Measurements from ENCODE around the gene HOXC9. TPM values are rescaled to one million over a fixed set of nuclear protein-coding genes. Genes with fewer than 3 reads are reported as not detected.
A peak's percentile ranks its signal among the peaks of the same experiment; 100 is the strongest.

The HOXC9 gene
- total and polyA plus RNA-seq, 5 experiments from 2014 or later = not detected

DNA sequence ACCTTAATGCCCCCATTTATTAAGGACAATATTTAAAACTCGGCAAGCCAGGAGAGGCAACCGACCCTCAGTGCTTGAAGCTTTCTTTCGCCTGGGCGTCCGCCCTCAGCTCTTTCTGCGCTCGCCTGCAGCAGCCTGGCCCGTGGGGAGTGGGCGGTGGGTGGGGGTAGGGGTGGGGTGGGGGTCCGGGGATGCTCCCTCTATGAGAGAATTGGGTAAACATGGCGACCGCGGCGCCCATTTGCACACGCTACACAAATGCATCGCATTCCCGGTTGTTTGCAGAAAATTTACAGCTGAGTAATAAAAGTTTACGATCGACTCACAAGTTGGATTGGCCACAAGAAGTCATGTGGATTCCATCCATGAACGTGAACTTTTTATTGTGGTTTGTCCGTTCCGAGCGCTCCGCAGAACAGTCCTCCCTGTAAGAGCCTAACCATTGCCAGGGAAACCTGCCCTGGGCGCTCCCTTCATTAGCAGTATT lies 16.6 kb downstream of the HOXC9 start:
- Mint-ChIP-seq H3K27ac (no peak overlapping the region), H3K27me3 (peaks cover 37 to 84% (median 65%) of the 10 kb centered on the region in 5 donors), H3K36me3 (peaks cover 0 to 4% (median 0%) of the 10 kb centered on the region in 3 donors), H3K4me3 (peak overlapping the region in 1 of 10 donors; percentile 68), H3K9me3 (peaks cover 0 to 2% (median 0%) of the 10 kb centered on the region in 9 donors), H3K4me1 (peaks cover 15 to 43% (median 25%) of the 10 kb centered on the region in 4 donors)
- POLR2A ChIA-PET = interaction anchor here (0.7 to 1.4 kb wide), 2 partner anchors 8 to 175 kb away, joined by 3 to 4 read pairs; partner anchors contain the start of gene HOXC8
- ATAC-seq (no peak), DNase-seq (peak in 1 of 10 donors; percentile 52)

DNA sequence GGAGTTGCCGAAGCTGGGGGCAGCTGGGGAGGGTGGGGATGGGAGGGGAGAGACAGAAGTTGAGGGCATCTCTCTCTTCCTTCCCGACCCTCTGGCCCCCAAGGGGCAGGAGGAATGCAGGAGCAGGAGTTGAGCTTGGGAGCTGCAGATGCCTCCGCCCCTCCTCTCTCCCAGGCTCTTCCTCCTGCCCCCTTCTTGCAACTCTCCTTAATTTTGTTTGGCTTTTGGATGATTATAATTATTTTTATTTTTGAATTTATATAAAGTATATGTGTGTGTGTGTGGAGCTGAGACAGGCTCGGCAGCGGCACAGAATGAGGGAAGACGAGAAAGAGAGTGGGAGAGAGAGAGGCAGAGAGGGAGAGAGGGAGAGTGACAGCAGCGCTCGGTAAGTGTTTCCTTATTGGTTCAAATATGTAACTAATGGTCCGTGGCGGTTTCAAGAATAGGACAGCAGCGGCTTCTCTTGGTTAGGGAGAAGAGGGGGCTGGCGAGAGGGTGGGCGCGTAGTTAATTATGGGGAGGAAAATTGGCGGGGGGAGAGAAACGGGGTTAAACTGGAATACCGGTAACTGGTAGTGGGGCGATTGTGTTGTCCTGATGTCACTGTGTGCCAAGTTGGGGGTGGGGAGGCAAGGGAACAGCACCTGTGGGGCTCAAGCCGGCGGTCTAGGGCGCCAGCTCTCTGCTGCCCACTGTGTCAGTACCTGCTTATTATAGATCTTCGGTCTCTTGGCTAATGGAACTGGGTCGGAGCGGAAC lies 17.2 kb downstream of the HOXC9 start:
- ATAC-seq (peak; percentile 24 to 39), DNase-seq (peak in 1 of 10 donors; percentile 22)
- POLR2A ChIA-PET = interaction anchor here (0.7 to 1.4 kb wide), 3 partner anchors 8 to 14 kb away, joined by 3 to 4 read pairs (median 3); partner anchors contain the start of genes HOXC6 and HOXC8
- peaks cover 34 to 84% (median 70%) of the 10 kb centered on the region in 5 donors for H3K27me3 Mint-ChIP-seq
- H3K4me3 Mint-ChIP-seq = peak overlapping the region; percentile 68 to 92 (median 84)
- peak overlapping the region in 6 of 10 donors; percentile 25 to 73 (median 40) for H3K27ac Mint-ChIP-seq
- peaks cover 0 to 2% (median 0%) of the 10 kb centered on the region in 9 donors for H3K9me3 Mint-ChIP-seq
- peaks cover 13 to 39% (median 23%) of the 10 kb centered on the region in 4 donors for H3K4me1 Mint-ChIP-seq
- peaks cover 0 to 4% (median 0%) of the 10 kb centered on the region in 3 donors for H3K36me3 Mint-ChIP-seq

DNA sequence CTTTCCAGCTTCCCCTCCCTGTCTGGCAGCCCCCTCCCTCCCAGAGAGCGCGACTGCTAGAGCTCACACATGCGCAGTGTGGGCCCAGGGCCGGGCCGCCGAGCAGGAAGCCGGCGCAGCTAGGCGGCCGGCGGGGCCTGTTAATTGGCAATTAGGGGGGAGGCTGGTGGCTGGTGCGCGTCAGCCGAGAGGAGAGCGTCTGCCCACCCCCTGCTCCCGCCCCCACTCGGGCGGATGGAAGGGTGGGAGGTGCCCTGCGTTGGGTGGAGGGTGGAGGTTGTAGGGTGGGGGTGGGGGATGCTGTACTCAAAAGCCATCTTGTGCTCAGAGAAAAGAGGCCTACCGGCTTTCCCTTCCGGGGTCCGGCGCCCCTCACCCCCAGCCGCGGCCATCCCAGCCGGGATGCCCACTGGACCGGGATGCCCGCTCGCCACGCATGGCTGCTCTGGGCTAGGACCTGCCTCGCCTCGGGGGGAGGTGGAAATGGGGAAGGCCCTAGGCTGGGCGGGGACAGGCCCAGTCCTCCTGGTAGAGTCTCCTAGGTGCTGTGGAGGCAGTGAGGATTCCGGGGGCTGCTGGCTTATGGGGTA lies 18.0 kb downstream of the HOXC9 start:
- POLR2A ChIA-PET = interaction anchor here (0.5 to 1.4 kb wide), 4 partner anchors 9 to 14 kb away, joined by 3 to 4 read pairs (median 3); partner anchors contain the start of genes HOXC6 and HOXC8
- H3K27ac Mint-ChIP-seq = peak overlapping the region in 6 of 10 donors; percentile 28 to 59 (median 39)
- peaks cover 0 to 4% (median 0%) of the 10 kb centered on the region in 3 donors for H3K36me3 Mint-ChIP-seq
- H3K4me1 Mint-ChIP-seq = peaks cover 13 to 39% (median 23%) of the 10 kb centered on the region in 4 donors
- peaks cover 31 to 84% (median 70%) of the 10 kb centered on the region in 5 donors for H3K27me3 Mint-ChIP-seq
- DNase-seq (peak; percentile 55 to 86 (median 70)), ATAC-seq (peak; percentile 82 to 86)
- H3K9me3 Mint-ChIP-seq = peaks cover 0 to 2% (median 0%) of the 10 kb centered on the region in 9 donors
- peak overlapping the region; percentile 68 to 92 (median 84) for H3K4me3 Mint-ChIP-seq

DNA sequence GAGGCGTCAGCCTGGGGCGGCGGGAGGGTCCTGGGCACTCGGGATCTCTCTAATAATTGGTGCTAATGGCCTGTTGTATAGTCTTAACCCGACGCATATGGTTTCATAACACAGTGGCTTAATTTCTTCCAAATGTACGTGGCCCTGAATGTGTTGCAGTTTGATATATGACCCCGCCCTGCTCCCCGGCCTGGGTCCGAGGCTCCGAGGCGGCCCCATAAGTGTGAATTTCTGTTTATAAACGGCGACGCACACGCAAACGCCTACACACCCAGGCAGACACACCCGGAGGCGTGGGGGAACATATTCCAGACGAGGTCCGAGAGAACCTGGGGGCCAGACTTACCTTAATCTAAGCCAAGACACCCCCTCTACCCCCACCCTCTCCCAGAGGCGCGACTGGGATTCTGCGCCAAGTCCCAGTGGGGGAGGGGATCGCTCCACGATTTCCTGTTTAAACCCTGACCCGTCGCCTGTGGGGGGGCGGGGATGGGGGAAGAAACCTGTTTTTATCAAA lies 18.6 kb downstream of the HOXC9 start:
- Mint-ChIP-seq H3K4me1 (peaks cover 12 to 39% (median 23%) of the 10 kb centered on the region in 4 donors), H3K4me3 (peak overlapping the region; percentile 28 to 92 (median 60)), H3K9me3 (peaks cover 0 to 2% (median 0%) of the 10 kb centered on the region in 9 donors), H3K27me3 (peaks cover 27 to 84% (median 69%) of the 10 kb centered on the region in 5 donors), H3K36me3 (no peaks in the 10 kb centered on the region), H3K27ac (peak overlapping the region in 2 of 10 donors; percentile 18 to 40)
- no peak for ATAC-seq
- POLR2A ChIA-PET = no interaction called here
- DNase-seq = peak in 1 of 10 donors; percentile 52

DNA sequence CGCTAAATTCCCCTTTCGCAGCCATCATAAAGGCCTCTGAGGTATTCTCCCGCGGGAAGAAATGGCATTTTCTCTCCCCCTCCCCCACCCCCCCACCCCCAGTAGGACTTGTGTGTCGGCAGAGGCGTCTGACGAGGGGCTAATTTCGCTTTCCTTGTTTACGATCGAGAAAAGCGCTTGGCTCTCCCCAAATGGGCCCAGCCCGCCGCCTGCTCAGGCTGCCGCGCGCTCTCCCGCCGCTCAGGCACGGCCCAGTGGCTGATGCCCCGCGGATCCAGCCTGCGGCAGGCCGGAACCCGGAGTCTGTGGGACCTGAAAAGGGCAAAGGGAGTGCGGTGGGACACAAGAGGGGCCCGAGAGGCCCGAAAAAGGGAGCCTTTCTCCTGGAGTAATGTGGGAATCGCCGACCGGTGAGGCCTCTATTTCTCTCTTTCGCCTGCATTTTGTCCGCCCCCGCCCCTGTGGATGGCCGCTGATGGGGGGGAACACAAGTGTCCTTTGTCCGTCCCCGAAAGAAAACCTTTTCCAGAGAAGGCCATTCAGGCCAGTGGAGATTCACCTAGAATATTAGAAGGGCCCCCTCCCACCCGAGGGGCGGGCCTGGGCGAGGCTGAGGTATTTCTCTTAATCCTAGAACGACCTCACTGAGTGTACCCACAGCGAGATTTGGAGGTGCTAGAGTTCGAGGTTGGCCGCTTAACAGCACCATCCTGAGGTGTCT lies 19.3 kb downstream of the HOXC9 start:
- H3K27me3 Mint-ChIP-seq = peaks cover 26 to 84% (median 69%) of the 10 kb centered on the region in 5 donors
- ATAC-seq (no peak), DNase-seq (peak in 1 of 10 donors; percentile 43)
- POLR2A ChIA-PET = interaction anchor here (0.6 kb wide), 1 partner anchor 10 kb away, joined by 7 read pairs; the partner anchor contains the start of gene HOXC8
- peak overlapping the region in 5 of 10 donors; percentile 36 to 64 (median 52) for H3K4me3 Mint-ChIP-seq
- peaks cover 12 to 35% (median 22%) of the 10 kb centered on the region in 4 donors for H3K4me1 Mint-ChIP-seq
- H3K27ac Mint-ChIP-seq = no peak overlapping the region
- H3K36me3 Mint-ChIP-seq = no peaks in the 10 kb centered on the region
- H3K9me3 Mint-ChIP-seq = peaks cover 0 to 2% (median 0%) of the 10 kb centered on the region in 9 donors

DNA sequence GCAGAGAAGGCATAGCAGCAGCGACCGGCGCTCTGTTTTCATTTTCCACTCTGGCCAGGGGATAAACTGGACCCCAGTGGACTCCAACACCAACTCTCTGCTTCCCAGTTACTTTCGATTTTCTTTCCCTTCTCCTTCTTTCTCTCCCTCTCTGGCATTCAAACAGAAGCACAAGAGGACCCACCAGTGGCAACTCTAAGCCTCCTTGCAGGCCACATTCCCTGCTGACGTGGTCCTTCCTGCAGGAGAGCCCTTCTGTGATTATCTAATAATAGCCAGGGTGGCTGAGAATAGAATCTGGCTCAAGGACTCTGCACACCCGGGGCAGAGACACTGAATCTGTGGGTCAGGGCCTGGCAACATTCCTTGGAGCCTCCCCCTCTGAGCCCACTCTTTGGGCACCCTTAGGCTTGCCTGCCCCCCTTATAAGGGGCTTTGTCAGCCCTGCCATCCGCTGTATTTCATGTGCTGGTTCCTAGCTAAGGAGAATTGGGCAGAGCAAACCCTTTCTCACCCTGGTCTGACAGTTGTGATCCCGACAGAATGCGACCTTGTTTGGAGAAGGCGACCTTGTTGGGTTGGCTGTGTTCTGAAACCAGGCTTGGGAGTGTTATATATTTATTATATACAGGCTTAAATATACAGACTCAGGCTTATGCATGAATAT lies 20.1 kb downstream of the HOXC9 start:
- Mint-ChIP-seq H3K36me3 (no peaks in the 10 kb centered on the region), H3K27me3 (peaks cover 22 to 83% (median 67%) of the 10 kb centered on the region in 5 donors), H3K4me3 (peak overlapping the region in 6 of 10 donors; percentile 23 to 67 (median 58)), H3K27ac (peak overlapping the region in 1 of 10 donors; percentile 68), H3K9me3 (peaks cover 0 to 2% (median 0%) of the 10 kb centered on the region in 9 donors), H3K4me1 (peaks cover 9 to 27% (median 17%) of the 10 kb centered on the region in 4 donors)
- DNase-seq (peak in 1 of 10 donors; percentile 24), ATAC-seq (no peak)
- POLR2A ChIA-PET = interaction anchor here (0.6 kb wide), 1 partner anchor 11 kb away, joined by 7 read pairs; the partner anchor contains the start of gene HOXC8

DNA sequence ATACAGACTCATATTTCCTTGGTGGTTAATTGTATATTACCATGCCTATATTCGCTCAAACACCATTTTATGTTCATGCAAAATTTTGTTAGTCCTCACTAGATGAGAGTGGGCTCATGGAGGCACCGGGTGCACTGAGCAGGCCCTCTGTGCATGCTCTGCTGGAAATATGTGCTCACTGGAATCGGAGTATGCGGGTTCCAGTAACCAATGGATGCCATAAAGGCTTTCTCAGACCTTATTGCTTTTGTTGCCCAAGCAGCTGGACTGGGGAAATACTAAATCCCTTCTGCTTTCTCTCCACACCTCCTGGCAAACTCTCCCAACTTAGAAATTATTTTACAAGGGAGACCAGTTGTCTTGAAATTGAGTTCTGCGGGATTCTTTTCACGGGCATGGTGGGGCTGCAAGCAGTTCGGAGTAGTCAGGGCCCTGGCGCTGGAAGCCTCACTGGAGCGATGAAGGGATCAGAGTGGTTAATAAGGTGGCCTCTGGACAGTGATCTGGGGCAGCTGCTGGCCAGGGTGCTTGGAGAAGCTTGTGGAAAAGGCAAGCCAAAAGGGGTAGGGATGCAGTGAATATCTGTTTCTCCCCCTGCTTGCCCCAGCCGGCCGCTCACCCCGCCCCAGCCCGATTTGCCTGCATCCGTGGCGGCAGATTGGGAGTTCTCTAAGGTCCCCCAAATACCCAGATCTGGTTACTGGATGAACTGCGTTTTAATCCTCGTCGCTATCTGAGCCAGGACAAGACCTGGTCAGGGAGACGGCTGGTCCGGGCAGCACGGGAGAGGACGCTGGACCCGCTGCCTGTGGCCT lies 20.8 kb downstream of the HOXC9 start:
- DNase-seq (peak in 1 of 10 donors; percentile 19), ATAC-seq (no peak)
- Mint-ChIP-seq H3K9me3 (peaks cover 0 to 2% (median 0%) of the 10 kb centered on the region in 9 donors), H3K27ac (no peak overlapping the region), H3K4me1 (peaks cover 9 to 22% (median 17%) of the 10 kb centered on the region in 4 donors), H3K36me3 (no peaks in the 10 kb centered on the region), H3K4me3 (no peak overlapping the region), H3K27me3 (peaks cover 16 to 84% (median 67%) of the 10 kb centered on the region in 5 donors)
- POLR2A ChIA-PET = no interaction called here

DNA sequence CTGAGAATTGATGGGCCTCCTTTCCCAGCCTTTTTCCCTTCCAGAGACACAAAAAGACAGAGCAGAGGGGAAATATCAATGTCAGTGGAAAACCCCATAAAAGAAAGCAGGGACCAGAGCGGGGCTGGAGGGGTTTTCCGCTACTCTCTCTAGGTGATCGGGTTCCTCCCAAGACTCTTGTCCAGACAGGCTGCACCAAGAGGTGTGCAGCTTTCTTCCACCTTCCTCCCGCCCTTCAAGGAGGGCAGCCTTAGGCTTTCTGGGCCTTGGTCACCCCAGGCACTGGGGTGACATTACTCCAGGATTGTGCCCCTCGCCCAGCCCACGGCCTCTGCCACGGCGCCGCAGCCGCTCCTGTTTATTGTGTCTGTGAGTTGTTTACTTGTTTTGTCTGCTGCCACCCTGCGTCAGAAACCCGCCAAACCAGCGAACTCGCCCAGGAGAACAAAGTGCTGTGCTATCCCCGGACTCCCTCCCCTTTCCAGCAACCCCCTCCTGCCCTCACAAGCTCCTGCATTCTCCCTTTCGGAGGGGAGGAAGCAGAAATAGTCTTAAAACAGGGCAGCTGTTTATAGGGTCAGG lies 21.6 kb downstream of the HOXC9 start:
- Mint-ChIP-seq H3K4me3 (no peak overlapping the region), H3K36me3 (no peaks in the 10 kb centered on the region)
- ATAC-seq = no peak

DNA sequence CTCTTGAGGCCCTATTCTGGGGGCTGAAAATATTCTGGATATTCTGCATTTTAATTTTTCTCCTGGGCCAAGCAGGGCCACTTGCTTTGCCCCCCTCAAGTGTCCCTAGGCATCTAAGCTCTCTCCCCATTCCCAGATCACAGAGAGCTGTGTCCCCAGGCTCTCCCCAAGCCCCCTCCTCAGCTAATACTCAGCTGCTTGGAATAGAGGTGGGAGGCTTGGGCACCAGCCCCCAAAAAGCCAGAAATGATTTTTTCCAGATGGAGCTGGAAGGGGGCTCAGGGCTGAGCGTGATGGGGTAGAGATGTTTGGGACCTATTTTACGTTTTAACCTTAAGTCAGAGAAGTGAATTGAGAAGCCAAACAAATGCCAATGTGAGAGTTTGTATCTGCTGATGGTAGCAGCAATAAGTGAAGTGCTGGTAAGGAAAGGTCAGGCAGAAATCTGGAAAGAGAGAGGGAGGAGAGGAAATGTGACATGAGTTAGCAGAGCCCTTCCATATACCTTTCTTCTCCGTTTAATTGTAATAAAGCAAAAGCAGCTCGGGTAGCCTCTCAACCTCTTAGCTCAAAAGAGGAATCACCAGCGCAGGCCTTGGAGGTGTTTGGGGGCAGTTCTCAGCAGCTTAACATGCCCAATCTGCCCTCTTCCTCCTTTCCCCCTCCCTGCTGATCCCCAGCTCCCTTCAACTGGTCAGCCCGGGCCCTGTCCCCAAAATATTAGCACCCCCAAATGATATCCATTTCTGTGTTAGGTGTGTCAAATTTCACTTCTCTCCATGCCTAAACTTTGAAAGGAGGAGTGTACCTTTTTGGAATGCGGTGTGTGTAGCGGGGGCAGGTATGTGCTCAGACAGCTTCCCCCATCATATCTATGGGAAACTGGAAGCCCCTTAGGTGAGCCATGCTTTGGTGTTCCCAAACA lies 23.3 kb downstream of the HOXC9 start:
- Mint-ChIP-seq H3K4me1 (peaks cover 6 to 22% (median 14%) of the 10 kb centered on the region in 4 donors), H3K36me3 (peaks cover 0 to 2% (median 0%) of the 10 kb centered on the region in 3 donors), H3K9me3 (peaks cover 0 to 2% (median 0%) of the 10 kb centered on the region in 9 donors), H3K4me3 (no peak overlapping the region), H3K27ac (no peak overlapping the region), H3K27me3 (peaks cover 21 to 92% (median 76%) of the 10 kb centered on the region in 5 donors)
- DNase-seq = peak in 1 of 10 donors; percentile 8
- POLR2A ChIA-PET = no interaction called here
- no peak for ATAC-seq

More for the DNA sequence above, 21.6 kb downstream of the HOXC9 start:
- H3K4me1 Mint-ChIP-seq = peaks cover 9 to 24% (median 16%) of the 10 kb centered on the region in 4 donors
- peak in 1 of 10 donors; percentile 47 for DNase-seq
- H3K27me3 Mint-ChIP-seq = peaks cover 17 to 92% (median 69%) of the 10 kb centered on the region in 5 donors
- POLR2A ChIA-PET = interaction anchor here (0.5 to 0.6 kb wide), 2 partner anchors 123 to 202 kb away, joined by 3 to 6 read pairs; no protein-coding TSS in a partner anchor
- peak overlapping the region in 1 of 10 donors; percentile 22 for H3K27ac Mint-ChIP-seq
- peaks cover 0 to 2% (median 0%) of the 10 kb centered on the region in 9 donors for H3K9me3 Mint-ChIP-seq
